ENCODE results near the gene GXYLT2.
A peak's percentile ranks its signal among the peaks of the same experiment; 100 is the strongest.

- TF ChIP-seq ZNF585B (tag by site-specific recombination; IDR thresholded peaks at IDR 0.05) (no peak), RBAK (tag by site-specific recombination; IDR thresholded peaks at IDR 0.05) (no peak), CTCF (tag by site-specific recombination; IDR thresholded peaks at IDR 0.05) (no peak), ZBTB7A (tag by site-specific recombination; IDR thresholded peaks at IDR 0.05; ENCODE audit: low read depth) (no peak), REPIN1 (tag by site-specific recombination; IDR thresholded peaks at IDR 0.05; ENCODE audit: low read depth) (no peak), ZNF600 (tag by site-specific recombination; IDR thresholded peaks at IDR 0.05) (0 out of 2 replicates have a peak, but pooled peaks have one; percentile 8)
Observed at GRCh38 chr3:72847282-72847681, 40.6 kb upstream of the GXYLT2 start.

All from HEK293 (cell line).